SK-N-SH (cell line): ENCODE data around the gene SLC12A3. TPM values are rescaled to one million over a fixed set of nuclear protein-coding genes. Genes with fewer than 3 reads are reported as not detected.

Source experiments
- CTCF ChIA-PET: fragments of 300-600, 350-600 bp; formaldehyde crosslinking; extraction: SDS; loops from one replicate; lab custom pipeline; 2021; lab: Yijun Ruan, JAX
- POLR2A ChIA-PET: fragments of 350-600 bp; sonication (Branson Sonifier 250); formaldehyde crosslinking; extraction: SDS; loops from one replicate; lab custom pipeline; 2020; ENCODE audit warnings: antibody characterized with exemption, inconsistent platforms; lab: Yijun Ruan, JAX
- DNase-seq: peaks from one replicate; pipeline ENCODE4 v3.0.0; 2012
- H2AFZ ChIP-seq: fragments of 200-600 bp; sonication (generic); 2 replicates; pipeline ENCODE4 v1.8.1; 2016; ENCODE audit warnings: antibody characterized with exemption, mild to moderate bottlenecking, low read depth
- H3F3A ChIP-seq: fragments of 200-600 bp; sonication (generic); replicated peaks from 2 replicates; pipeline ENCODE3; 2016; ENCODE audit warnings: antibody characterized with exemption, mild to moderate bottlenecking; ENCODE audit not compliant: insufficient read depth
- H3K27ac ChIP-seq, 2 experiments: fragments of 200-500 bp in 1 of 2; fragments of 200-600 bp in 1 of 2; sonication (Bioruptor generic) in 1 of 2; sonication (generic), shearing (Covaris generic) in 1 of 2; 2 replicates each; pipeline versions ENCODE4 v1.5.1 to v1.6.1; 2014 to 2016; ENCODE audit warnings: low read depth in 2 of 2, inconsistent platforms in 1 of 2, low read length in 1 of 2, mild to moderate bottlenecking in 1 of 2, mixed read lengths in 1 of 2
- H3K27me3 ChIP-seq: fragments of 200-600 bp; sonication (generic), shearing (Covaris generic); 2 replicates; pipeline ENCODE4 v1.6.1; 2016; ENCODE audit warnings: mixed run types; ENCODE audit not compliant: insufficient read depth
- H3K36me3 ChIP-seq, 2 experiments: fragments of 200-500 bp in 1 of 2; fragments of 200-600 bp in 1 of 2; sonication (Bioruptor generic) in 1 of 2; sonication (generic) in 1 of 2; replicated peaks in 1 of 2; 2 replicates each; pipeline versions ENCODE3 to v1.5.1; 2014 to 2016; ENCODE audit warnings: low read length in 1 of 2, mild to moderate bottlenecking in 1 of 2; ENCODE audit not compliant: insufficient read depth in 2 of 2, control insufficient read depth in 1 of 2
- H3K4me1 ChIP-seq, 2 experiments: fragments of 200-500 bp in 1 of 2; fragments of 200-600 bp in 1 of 2; sonication (Bioruptor generic) in 1 of 2; sonication (generic), shearing (Covaris generic) in 1 of 2; 2 replicates each; pipeline versions ENCODE4 v1.5.1 to v1.6.1; 2014 to 2016; ENCODE audit warnings: low read depth in 1 of 2, low read length in 1 of 2, mixed run types in 1 of 2; ENCODE audit not compliant: insufficient read depth in 2 of 2, control insufficient read depth in 1 of 2
- H3K4me2 ChIP-seq: fragments of 200-600 bp; sonication (generic), shearing (Covaris generic); 2 replicates; pipeline ENCODE4 v1.6.1; 2017; ENCODE audit warnings: mixed run types
- H3K4me3 ChIP-seq, 2 experiments: fragments of 200-500 bp in 1 of 2; fragments of 200-600 bp in 1 of 2; sonication (Bioruptor generic) in 1 of 2; sonication (generic), shearing (Covaris generic) in 1 of 2; 2 replicates each; pipeline versions ENCODE4 v1.5.1 to v1.8.1; 2014 to 2016; ENCODE audit warnings: low read depth in 2 of 2, inconsistent platforms in 1 of 2, low read length in 1 of 2, mild to moderate bottlenecking in 1 of 2, mixed read lengths in 1 of 2, moderate library complexity in 1 of 2
- H3K79me2 ChIP-seq: fragments of 200-600 bp; sonication (generic); 2 replicates; pipeline ENCODE4 v1.8.1; 2017; ENCODE audit warnings: mild to moderate bottlenecking; ENCODE audit not compliant: insufficient read depth
- H3K9ac ChIP-seq: fragments of 200-600 bp; sonication (generic); 2 replicates; pipeline ENCODE4 v1.6.1; 2017; ENCODE audit warnings: mixed run types
- H3K9me2 ChIP-seq: fragments of 200-600 bp; sonication (generic); 2 replicates; pipeline ENCODE4 v1.6.1; 2017; ENCODE audit warnings: mixed run types
- H3K9me3 ChIP-seq: fragments of 200-600 bp; sonication (generic); 2 replicates; pipeline ENCODE4 v1.6.1; 2017; ENCODE audit warnings: mixed run types, mild to moderate bottlenecking, moderate library complexity
- H4K20me1 ChIP-seq: fragments of 200-600 bp; sonication (generic); 2 replicates; pipeline ENCODE4 v1.6.1; 2017; ENCODE audit warnings: mild to moderate bottlenecking, mixed run types; ENCODE audit not compliant: insufficient read depth
- EP300 ChIP-seq, 2 experiments: IDR thresholded peaks; 2 replicates each; pipeline versions ENCODE4 v1.4.0 to v1.6.1; 2012; ENCODE audit warnings: borderline replicate concordance in 1 of 2, low read depth in 1 of 2, low read length in 1 of 2
- FOSL2 ChIP-seq: IDR thresholded peaks from 2 replicates; pipeline ENCODE4 v1.4.0; 2012; ENCODE audit warnings: low read depth, mild to moderate bottlenecking, moderate library complexity, borderline replicate concordance
- FOXM1 ChIP-seq: IDR thresholded peaks from 2 replicates; pipeline ENCODE4 v1.4.0; 2012; ENCODE audit warnings: low read depth, mild to moderate bottlenecking
- MEF2A ChIP-seq: IDR thresholded peaks from 2 replicates; pipeline ENCODE4 v1.4.0; 2012; ENCODE audit warnings: low read depth, borderline replicate concordance
- MXI1 ChIP-seq: IDR thresholded peaks from 2 replicates; pipeline ENCODE4 v1.6.1; 2012; ENCODE audit warnings: mild to moderate bottlenecking, low read depth, low read length, improper control_type of control experiment
- RFX5 ChIP-seq: IDR thresholded peaks from 2 replicates; pipeline ENCODE4 v1.6.1; 2012; ENCODE audit warnings: mild to moderate bottlenecking, improper control_type of control experiment, low read length
- RXRA ChIP-seq: IDR thresholded peaks from 2 replicates; pipeline ENCODE4 v1.4.0; 2012; ENCODE audit warnings: low read depth, mild to moderate bottlenecking, borderline replicate concordance
- SIN3A ChIP-seq: IDR thresholded peaks from 2 replicates; pipeline ENCODE4 v1.6.1; 2012; ENCODE audit warnings: low read depth, mild to moderate bottlenecking, low read length, moderate library complexity, borderline replicate concordance
- YY1 ChIP-seq: IDR thresholded peaks from 2 replicates; pipeline ENCODE4 v1.4.0; 2012; ENCODE audit warnings: low read depth, mild to moderate bottlenecking
- WGBS: methylation state at CpG from one replicate; pipeline ENCODE4 v1.1.6; 2017; ENCODE audit warnings: low lambda C conversion rate; 5-methylcytosine and 5-hydroxymethylcytosine counted together
- polyA plus RNA-seq, 3 experiments: library from polyadenylated mRNA; depleted of rRNA; stranded (reverse); fragments of >200 nt; gene quantifications; 2 replicates each; pipeline ENCODE4 v1.2.3, GENCODE V29; 2012
- TF ChIP-seq, protein P1 (sequence below): fragments of 200-600 bp; sonication (generic); IDR thresholded peaks from 2 replicates; pipeline ENCODE4 v1.6.1; 2017; ENCODE audit warnings: antibody characterized with exemption, mild to moderate bottlenecking, moderate library complexity
- TF ChIP-seq, protein P2 (sequence below): IDR thresholded peaks from 2 replicates; pipeline ENCODE4; 2012
- TF ChIP-seq, protein P3 (sequence below): fragments of 150-350 bp; IDR thresholded peaks from 2 replicates; pipeline ENCODE4 v1.6.1; 2017; ENCODE audit warnings: antibody characterized with exemption, low read length, low read depth, borderline replicate concordance
- TF ChIP-seq, protein P4 (sequence below): fragments of 150-350 bp; IDR thresholded peaks from 2 replicates; pipeline ENCODE4 v1.6.1; 2016; ENCODE audit warnings: mild to moderate bottlenecking, low read depth, low read length
- TF ChIP-seq, protein P5 (sequence below): IDR thresholded peaks from 2 replicates; pipeline ENCODE4 v1.4.0; 2012; ENCODE audit warnings: low read depth, borderline replicate concordance

Gene SLC12A3
- polyA plus RNA-seq, 1 of the 3 experiments (the other 2 are of a cell fraction): not detected

DNA sequence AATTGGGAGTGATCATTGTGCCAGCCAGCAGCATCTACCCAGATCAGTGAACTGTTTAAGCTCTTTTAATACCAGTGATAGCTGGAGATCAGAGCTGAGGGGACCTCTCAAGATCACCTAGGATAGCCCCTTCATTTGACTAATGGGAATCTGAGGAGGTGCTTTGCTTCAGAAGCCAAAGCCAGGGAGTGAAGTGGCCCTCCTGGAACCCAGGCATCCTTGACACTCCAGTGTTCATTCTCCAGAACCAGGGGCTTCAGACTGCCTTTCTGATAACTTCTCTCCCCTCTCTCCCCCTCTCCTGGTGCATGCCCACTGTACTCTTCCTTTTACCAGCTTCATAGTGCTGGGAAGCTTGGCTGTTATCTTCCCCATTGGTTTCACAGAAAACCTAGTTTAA, 48.0 kb upstream of the SLC12A3 start:
- H3K9me3 ChIP-seq: no peaks in the 10 kb centered on the region
- H3F3A ChIP-seq: peaks cover 6% of the 10 kb centered on the region
- no peak for DNase-seq
- TF ChIP-seq, protein P1, sequence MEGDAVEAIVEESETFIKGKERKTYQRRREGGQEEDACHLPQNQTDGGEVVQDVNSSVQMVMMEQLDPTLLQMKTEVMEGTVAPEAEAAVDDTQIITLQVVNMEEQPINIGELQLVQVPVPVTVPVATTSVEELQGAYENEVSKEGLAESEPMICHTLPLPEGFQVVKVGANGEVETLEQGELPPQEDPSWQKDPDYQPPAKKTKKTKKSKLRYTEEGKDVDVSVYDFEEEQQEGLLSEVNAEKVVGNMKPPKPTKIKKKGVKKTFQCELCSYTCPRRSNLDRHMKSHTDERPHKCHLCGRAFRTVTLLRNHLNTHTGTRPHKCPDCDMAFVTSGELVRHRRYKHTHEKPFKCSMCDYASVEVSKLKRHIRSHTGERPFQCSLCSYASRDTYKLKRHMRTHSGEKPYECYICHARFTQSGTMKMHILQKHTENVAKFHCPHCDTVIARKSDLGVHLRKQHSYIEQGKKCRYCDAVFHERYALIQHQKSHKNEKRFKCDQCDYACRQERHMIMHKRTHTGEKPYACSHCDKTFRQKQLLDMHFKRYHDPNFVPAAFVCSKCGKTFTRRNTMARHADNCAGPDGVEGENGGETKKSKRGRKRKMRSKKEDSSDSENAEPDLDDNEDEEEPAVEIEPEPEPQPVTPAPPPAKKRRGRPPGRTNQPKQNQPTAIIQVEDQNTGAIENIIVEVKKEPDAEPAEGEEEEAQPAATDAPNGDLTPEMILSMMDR: no peak
- no peak for TF ChIP-seq FOXM1
- TF ChIP-seq RFX5: no peak
- H3K27me3 ChIP-seq: no peaks in the 10 kb centered on the region
- no peak overlapping the region for H3K27ac ChIP-seq
- no peak overlapping the region for H3K9ac ChIP-seq
- no peak overlapping the region for H2AFZ ChIP-seq
- ChIA-PET CTCF (interaction anchor here (1.0 to 1.8 kb wide), 4 partner anchors 19 to 58 kb away, joined by 3 to 5 read pairs (median 3); no protein-coding TSS in a partner anchor), POLR2A (no interaction called here)
- no peaks in the 10 kb centered on the region for H4K20me1 ChIP-seq
- H3K79me2 ChIP-seq: no peaks in the 10 kb centered on the region
- peaks cover 2 to 17% of the 10 kb centered on the region in 2 experiments; a peak in 3 of 4 replicates for H3K4me1 ChIP-seq
- H3K9me2 ChIP-seq: no peaks in the 10 kb centered on the region
- peaks cover 17 to 18% of the 10 kb centered on the region in 2 experiments for H3K36me3 ChIP-seq
- H3K4me2 ChIP-seq: no peak overlapping the region
- no peak overlapping the region for H3K4me3 ChIP-seq

DNA sequence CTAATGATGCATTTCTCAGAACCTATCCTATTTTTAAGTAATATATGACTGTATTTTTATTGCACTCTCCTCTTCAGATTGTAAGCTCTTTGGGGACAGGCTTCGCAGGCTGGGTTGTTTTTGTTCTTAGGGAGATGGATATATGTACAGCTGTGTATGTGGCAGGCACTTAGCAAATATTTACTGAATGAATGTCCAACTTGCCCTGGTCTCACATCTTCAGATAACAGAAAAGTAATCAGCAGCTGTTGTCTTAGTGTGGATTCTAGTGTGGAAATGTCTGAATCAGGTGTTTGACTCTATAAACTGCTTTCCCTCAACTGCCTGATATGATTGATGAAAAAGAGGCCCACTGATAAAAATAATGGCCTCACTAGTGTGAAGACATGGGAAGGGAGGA, 47.1 kb upstream of the SLC12A3 start:
- POLR2A ChIA-PET: no interaction called here
- WGBS: 96% methylated on average over 1 of the region's 1 CpG
- Histone ChIP-seq H3K36me3 (peaks cover 18 to 23% of the 10 kb centered on the region in 2 experiments), H3K9me3 (no peaks in the 10 kb centered on the region), H3K9me2 (no peaks in the 10 kb centered on the region), H3K27me3 (no peaks in the 10 kb centered on the region), H3F3A (no peaks in the 10 kb centered on the region), H4K20me1 (no peaks in the 10 kb centered on the region), H2AFZ (no peak overlapping the region), H3K27ac (no peak overlapping the region), H3K4me1 (peaks cover 0 to 8% of the 10 kb centered on the region in 2 experiments; a peak in 2 of 4 replicates), H3K4me2 (no peak overlapping the region), H3K9ac (no peak overlapping the region), H3K4me3 (no peak overlapping the region), H3K79me2 (no peaks in the 10 kb centered on the region)
- no peak for DNase-seq
- TF ChIP-seq RXRA: no peak
- TF ChIP-seq MEF2A: no peak
- no peak for TF ChIP-seq YY1
- TF ChIP-seq SIN3A: no peak
- TF ChIP-seq, protein P2, sequence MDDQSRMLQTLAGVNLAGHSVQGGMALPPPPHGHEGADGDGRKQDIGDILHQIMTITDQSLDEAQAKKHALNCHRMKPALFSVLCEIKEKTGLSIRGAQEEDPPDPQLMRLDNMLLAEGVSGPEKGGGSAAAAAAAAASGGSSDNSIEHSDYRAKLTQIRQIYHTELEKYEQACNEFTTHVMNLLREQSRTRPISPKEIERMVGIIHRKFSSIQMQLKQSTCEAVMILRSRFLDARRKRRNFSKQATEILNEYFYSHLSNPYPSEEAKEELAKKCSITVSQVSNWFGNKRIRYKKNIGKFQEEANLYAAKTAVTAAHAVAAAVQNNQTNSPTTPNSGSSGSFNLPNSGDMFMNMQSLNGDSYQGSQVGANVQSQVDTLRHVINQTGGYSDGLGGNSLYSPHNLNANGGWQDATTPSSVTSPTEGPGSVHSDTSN: no peak
- no peak for TF ChIP-seq FOSL2
- TF ChIP-seq, protein P3, sequence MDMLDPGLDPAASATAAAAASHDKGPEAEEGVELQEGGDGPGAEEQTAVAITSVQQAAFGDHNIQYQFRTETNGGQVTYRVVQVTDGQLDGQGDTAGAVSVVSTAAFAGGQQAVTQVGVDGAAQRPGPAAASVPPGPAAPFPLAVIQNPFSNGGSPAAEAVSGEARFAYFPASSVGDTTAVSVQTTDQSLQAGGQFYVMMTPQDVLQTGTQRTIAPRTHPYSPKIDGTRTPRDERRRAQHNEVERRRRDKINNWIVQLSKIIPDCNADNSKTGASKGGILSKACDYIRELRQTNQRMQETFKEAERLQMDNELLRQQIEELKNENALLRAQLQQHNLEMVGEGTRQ: no peak
- TF ChIP-seq, protein P4, sequence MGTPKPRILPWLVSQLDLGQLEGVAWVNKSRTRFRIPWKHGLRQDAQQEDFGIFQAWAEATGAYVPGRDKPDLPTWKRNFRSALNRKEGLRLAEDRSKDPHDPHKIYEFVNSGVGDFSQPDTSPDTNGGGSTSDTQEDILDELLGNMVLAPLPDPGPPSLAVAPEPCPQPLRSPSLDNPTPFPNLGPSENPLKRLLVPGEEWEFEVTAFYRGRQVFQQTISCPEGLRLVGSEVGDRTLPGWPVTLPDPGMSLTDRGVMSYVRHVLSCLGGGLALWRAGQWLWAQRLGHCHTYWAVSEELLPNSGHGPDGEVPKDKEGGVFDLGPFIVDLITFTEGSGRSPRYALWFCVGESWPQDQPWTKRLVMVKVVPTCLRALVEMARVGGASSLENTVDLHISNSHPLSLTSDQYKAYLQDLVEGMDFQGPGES: no peak
- no peak for TF ChIP-seq EP300 (IDR thresholded peaks at IDR 0.05; ENCODE audit: borderline replicate concordance in 1 of 2, low read depth in 1 of 2, low read length in 1 of 2)
- no peak for TF ChIP-seq MXI1
- no peak for TF ChIP-seq RFX5
- TF ChIP-seq, protein P5, sequence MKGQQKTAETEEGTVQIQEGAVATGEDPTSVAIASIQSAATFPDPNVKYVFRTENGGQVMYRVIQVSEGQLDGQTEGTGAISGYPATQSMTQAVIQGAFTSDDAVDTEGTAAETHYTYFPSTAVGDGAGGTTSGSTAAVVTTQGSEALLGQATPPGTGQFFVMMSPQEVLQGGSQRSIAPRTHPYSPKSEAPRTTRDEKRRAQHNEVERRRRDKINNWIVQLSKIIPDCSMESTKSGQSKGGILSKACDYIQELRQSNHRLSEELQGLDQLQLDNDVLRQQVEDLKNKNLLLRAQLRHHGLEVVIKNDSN: no peak
- CTCF ChIA-PET: interaction anchor here (1.0 to 1.8 kb wide), 4 partner anchors 12 to 57 kb away, joined by 3 to 5 read pairs (median 4); no protein-coding TSS in a partner anchor
